Measurements from ENCODE around the gene NF1.
A peak's percentile ranks its signal among the peaks of the same experiment; 100 is the strongest.
"Not testable (repeated sequence)": the region's sequence is repeated elsewhere in the genome, so short reads cannot be mapped to it uniquely, and the experiment has no call there.

The NF1 gene

GRCh38 chr17:31307640-31308039 lies 212.9 kb downstream of the NF1 start:
- DNase-seq (ENCODE audit: low read depth) = no peak

- DNase-seq (ENCODE audit: low read depth) = no peak
Measured at GRCh38 chr17:31308372-31309334, 213.9 kb downstream of the NF1 start.

- no peak for DNase-seq (ENCODE audit: low read depth)
Measured at GRCh38 chr17:31309556-31309955, 214.8 kb downstream of the NF1 start.

GRCh38 chr17:31310260-31310659 lies 215.5 kb downstream of the NF1 start:
- no peak for DNase-seq (ENCODE audit: low read depth)

- DNase-seq (ENCODE audit: low read depth) = no peak
Measured at GRCh38 chr17:31310886-31311285, 216.1 kb downstream of the NF1 start.

GRCh38 chr17:31311526-31311925 lies 216.7 kb downstream of the NF1 start:
- DNase-seq (ENCODE audit: low read depth) = no peak

- DNase-seq (ENCODE audit: low read depth) = not testable (repeated sequence)
Measured at GRCh38 chr17:31312223-31312622, 217.4 kb downstream of the NF1 start.

- DNase-seq (ENCODE audit: low read depth) = peak; percentile 60
Measured at GRCh38 chr17:31313982-31314781, 219.4 kb downstream of the NF1 start, which contains the start of gene EVI2B. EVI2B (minus strand) TSS chr17:31314054; CDS start chr17:31305609, 8,445 bp downstream.

- no peak for DNase-seq (ENCODE audit: low read depth)
Measured at GRCh38 chr17:31314782-31315100, 220.0 kb downstream of the NF1 start.

- peak; percentile 64 for DNase-seq (ENCODE audit: low read depth)
Measured at GRCh38 chr17:31318298-31318801, 223.6 kb downstream of the NF1 start.

GRCh38 chr17:31318851-31319661 lies 224.3 kb downstream of the NF1 start:
- DNase-seq (ENCODE audit: low read depth) = no peak

- no peak for DNase-seq (ENCODE audit: low read depth)
Measured at GRCh38 chr17:31320241-31320640, 225.5 kb downstream of the NF1 start.

GRCh38 chr17:31320791-31321190 lies 226.0 kb downstream of the NF1 start:
- DNase-seq (ENCODE audit: low read depth) = peak; percentile 33

- DNase-seq (ENCODE audit: low read depth) = peak; percentile 53
Measured at GRCh38 chr17:31321481-31321880, 226.7 kb downstream of the NF1 start, which contains the start of gene EVI2A. EVI2A (minus strand) TSS chr17:31321622; CDS start chr17:31319013, 2,609 bp downstream.

GRCh38 chr17:31321966-31322365 lies 227.2 kb downstream of the NF1 start:
- DNase-seq (ENCODE audit: low read depth) = no peak

- DNase-seq (ENCODE audit: low read depth) = no peak
Measured at GRCh38 chr17:31323551-31323950, 228.8 kb downstream of the NF1 start.

GRCh38 chr17:31327534-31328159 lies 232.9 kb downstream of the NF1 start:
- peak; percentile 77 for DNase-seq (ENCODE audit: low read depth)

GRCh38 chr17:31328160-31328535 lies 233.4 kb downstream of the NF1 start:
- peak; percentile 81 for DNase-seq (ENCODE audit: low read depth)

GRCh38 chr17:31329221-31329620 lies 234.4 kb downstream of the NF1 start:
- DNase-seq (ENCODE audit: low read depth) = no peak

- DNase-seq (ENCODE audit: low read depth) = peak; percentile 18
Measured at GRCh38 chr17:31339906-31340661, 245.3 kb downstream of the NF1 start.
